Sigmoid colon (tissue), 3 donors: ENCODE measurements around the gene ZNF639.

Source experiments
- CTCF ChIP-seq, 4 experiments: fragments of 450-650 bp in 3 of 4; fragments of 200-600 bp in 1 of 4; IDR thresholded peaks; one replicate each; pipeline ENCODE4 v1.5.1; 2016 to 2019; ENCODE audit warnings: antibody characterized with exemption in 4 of 4, mild to moderate bottlenecking in 3 of 4, moderate library complexity in 2 of 4
- POLR2A ChIP-seq, 2 donors: fragments of 450-650 bp; IDR thresholded peaks; one replicate each; pipeline ENCODE4 v1.6.1; 2016; ENCODE audit warnings: antibody characterized with exemption in 2 of 2, mild to moderate bottlenecking in 2 of 2, moderate library complexity in 2 of 2

DNA sequence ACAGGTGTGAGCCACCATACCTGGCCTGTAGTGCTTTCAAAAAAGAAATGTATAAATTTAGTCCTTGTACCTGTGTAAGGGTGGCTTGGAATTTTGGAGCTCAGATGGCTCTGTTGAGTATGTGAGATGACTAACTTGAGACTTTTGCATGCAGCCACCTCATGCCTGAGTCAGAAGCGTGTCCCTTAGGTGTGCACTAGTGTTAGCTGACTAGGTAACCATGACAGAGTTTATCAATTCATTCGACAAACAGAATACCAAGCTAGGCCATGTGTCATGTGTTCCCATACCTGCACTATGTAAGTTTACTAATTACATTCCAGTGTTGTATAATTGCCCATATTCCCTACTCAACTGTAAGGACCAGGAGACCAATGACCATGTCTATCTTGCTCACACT is 4.0 kb upstream of the ZNF639 start:
- no peak for TF ChIP-seq CTCF (IDR thresholded peaks at IDR 0.05)
- no peak for TF ChIP-seq POLR2A (IDR thresholded peaks at IDR 0.05)
